Posterior vena cava (tissue), 2 donors: Measurements from ENCODE around the gene DYNLT5. TPM values are rescaled to one million over a fixed set of nuclear protein-coding genes. Genes with fewer than 3 reads are reported as not detected.

ENCODE experiments used
- DNase-seq: peaks from one replicate; pipeline ENCODE4 v3.0.0-alpha.2; 2020; ENCODE audit warnings: low spot score
- intact Hi-C, 2 donors: fragments of 100-400 bp; cut with DNase I; formaldehyde crosslinking; loops; one replicate each; pipeline versions ENCODE4 v1.14.1 to v1.14.2; 2022 to 2023
- total RNA-seq, 2 donors: library from RNA; stranded (reverse); fragmentation: NEBNext Ultra II Directional; extraction: Animal tissue kit (Norgen Biotek cat#: 25700); gene quantifications; one replicate each; pipeline ENCODE4 v1.2.1, GENCODE V29; 2021
- donor health status: DM: yes; HTN: yes; CAD: no.
- donor health status: DM: yes; HTN: yes; CAD: no.

Gene DYNLT5
- total RNA-seq, 2 donors from 2014 or later, result 1.9 to 3.0 TPM

- intact Hi-C loops, result no loop called here
- DNase-seq, result no peak
Observed at GRCh38 chr1:66739401-66740157, 12.7 kb upstream of the DYNLT5 start.

- intact Hi-C loops, result no loop called here
- no peak for DNase-seq
Observed at GRCh38 chr1:66745451-66745850, 6.8 kb upstream of the DYNLT5 start.

- intact Hi-C loops, result no loop called here
- DNase-seq, result no peak
Observed at GRCh38 chr1:66747501-66747900, 4.8 kb upstream of the DYNLT5 start.

GRCh38 chr1:66750577-66750976 lies 1.7 kb upstream of the DYNLT5 start:
- intact Hi-C loops, result no loop called here
- no peak for DNase-seq

GRCh38 chr1:66751160-66751559 lies 1.1 kb upstream of the DYNLT5 start:
- no peak for DNase-seq
- intact Hi-C loops, result no loop called here

GRCh38 chr1:66752671-66753371 lies 562 bp downstream of the DYNLT5 start:
- DNase-seq, result peak; percentile 75

GRCh38 chr1:66757722-66758240 lies 5.5 kb downstream of the DYNLT5 start:
- intact Hi-C loops, result no loop called here

More at GRCh38 chr1:66752671-66753371, 562 bp downstream of the DYNLT5 start:
- intact Hi-C loops, result no loop called here

GRCh38 chr1:66758241-66758755 lies 6.0 kb downstream of the DYNLT5 start:
- intact Hi-C loops, result no loop called here
- no peak for DNase-seq

More at GRCh38 chr1:66757722-66758240, 5.5 kb downstream of the DYNLT5 start:
- DNase-seq, result no peak

GRCh38 chr1:66760506-66760905 lies 8.2 kb downstream of the DYNLT5 start:
- intact Hi-C loops, result loop anchor here (10.0 kb wide), 3 partner anchors 234 to 394 kb away; no protein-coding TSS in a partner anchor
- DNase-seq, result no peak

GRCh38 chr1:66761221-66761620 lies 9.0 kb downstream of the DYNLT5 start:
- intact Hi-C loops, result loop anchor here (10.0 kb wide), 3 partner anchors 234 to 394 kb away; no protein-coding TSS in a partner anchor
- DNase-seq, result peak; percentile 40

GRCh38 chr1:66764994-66765578 lies 12.8 kb downstream of the DYNLT5 start:
- no peak for DNase-seq
- intact Hi-C loops, result loop anchor here (10.0 kb wide), 3 partner anchors 230 to 390 kb away; no protein-coding TSS in a partner anchor

GRCh38 chr1:66767626-66768025 lies 15.4 kb downstream of the DYNLT5 start:
- intact Hi-C loops, result loop anchor here (10.0 kb wide), 3 partner anchors 227 to 387 kb away; no protein-coding TSS in a partner anchor

GRCh38 chr1:66768965-66769364 lies 16.7 kb downstream of the DYNLT5 start:
- intact Hi-C loops, result loop anchor here (10.0 kb wide), 3 partner anchors 226 to 386 kb away; no protein-coding TSS in a partner anchor
- no peak for DNase-seq

More at GRCh38 chr1:66767626-66768025, 15.4 kb downstream of the DYNLT5 start:
- DNase-seq, result no peak

GRCh38 chr1:66769512-66770229 lies 17.4 kb downstream of the DYNLT5 start:
- intact Hi-C loops, result loop anchor here (10.0 kb wide), 3 partner anchors 225 to 385 kb away; no protein-coding TSS in a partner anchor
- DNase-seq, result no peak

- intact Hi-C loops, result no loop called here
Observed at GRCh38 chr1:66770240-66770639, 18.0 kb downstream of the DYNLT5 start.

GRCh38 chr1:66770694-66771093 lies 18.4 kb downstream of the DYNLT5 start:
- DNase-seq, result no peak
- intact Hi-C loops, result no loop called here

More at GRCh38 chr1:66770240-66770639, 18.0 kb downstream of the DYNLT5 start:
- no peak for DNase-seq

- DNase-seq, result no peak
- intact Hi-C loops, result no loop called here
Observed at GRCh38 chr1:66773227-66773626, 21.0 kb downstream of the DYNLT5 start.

GRCh38 chr1:66774438-66774837 lies 22.2 kb downstream of the DYNLT5 start:
- no peak for DNase-seq
- intact Hi-C loops, result no loop called here

- DNase-seq, result no peak
- intact Hi-C loops, result no loop called here
Observed at GRCh38 chr1:66775646-66776045, 23.4 kb downstream of the DYNLT5 start.
